Omental fat pad (tissue), 4 donors: ENCODE measurements around the gene CNTNAP2. TPM values are rescaled to one million over a fixed set of nuclear protein-coding genes. Genes with fewer than 3 reads are reported as not detected.
"Not testable (repeated sequence)": the region's sequence is repeated elsewhere in the genome, so short reads cannot be mapped to it uniquely, and the experiment has no call there.

Experiments used
- ATAC-seq: fragments of 150-250 bp; one replicate; pipeline ENCODE4 v1.9.1; 2016; ENCODE audit warnings: mild to moderate bottlenecking, moderate library complexity; ENCODE audit not compliant: low FRiP score
- DNase-seq: peaks from one replicate; pipeline ENCODE4 v3.0.0-alpha.2; 2019; ENCODE audit warnings: low spot score
- total RNA-seq, 4 donors: library from RNA; depleted of rRNA; stranded (reverse); fragments of >200 nt; gene quantifications; one replicate each; pipeline ENCODE4 v1.1.0, GENCODE V29; 2016
- TF ChIP-seq, protein P1 (sequence below), 3 donors: fragments of 450-650 bp; IDR thresholded peaks; one replicate each; pipeline ENCODE4 v1.5.1; 2016 to 2017; ENCODE audit warnings: antibody characterized with exemption in 3 of 3, mild to moderate bottlenecking in 3 of 3, moderate library complexity in 2 of 3

CNTNAP2 gene
- total RNA-seq, 4 donors from 2014 or later = 0.38 to 1.5 (median 1.1) TPM; not detected in 1

DNA sequence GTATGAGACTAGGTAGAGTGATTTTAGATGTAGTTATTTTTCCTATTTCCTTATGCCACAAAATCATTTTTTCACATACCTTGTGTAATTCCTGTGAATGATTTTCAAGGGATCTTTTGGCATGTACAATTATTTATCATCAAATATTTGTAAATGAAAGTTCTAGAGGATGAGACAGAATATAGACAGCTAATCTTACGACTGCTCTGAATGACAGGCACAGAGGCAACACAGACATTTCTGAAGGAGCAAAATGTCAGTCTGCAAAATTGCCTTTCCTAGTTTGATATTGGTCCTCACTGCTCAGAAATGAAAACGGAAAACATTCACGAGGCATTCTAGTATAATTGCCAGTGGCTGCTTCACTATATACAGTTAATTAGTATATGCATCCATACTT is 1663.3 kb downstream of the CNTNAP2 start:
- no peak for DNase-seq
- no peak for ATAC-seq
- TF ChIP-seq, protein P1, sequence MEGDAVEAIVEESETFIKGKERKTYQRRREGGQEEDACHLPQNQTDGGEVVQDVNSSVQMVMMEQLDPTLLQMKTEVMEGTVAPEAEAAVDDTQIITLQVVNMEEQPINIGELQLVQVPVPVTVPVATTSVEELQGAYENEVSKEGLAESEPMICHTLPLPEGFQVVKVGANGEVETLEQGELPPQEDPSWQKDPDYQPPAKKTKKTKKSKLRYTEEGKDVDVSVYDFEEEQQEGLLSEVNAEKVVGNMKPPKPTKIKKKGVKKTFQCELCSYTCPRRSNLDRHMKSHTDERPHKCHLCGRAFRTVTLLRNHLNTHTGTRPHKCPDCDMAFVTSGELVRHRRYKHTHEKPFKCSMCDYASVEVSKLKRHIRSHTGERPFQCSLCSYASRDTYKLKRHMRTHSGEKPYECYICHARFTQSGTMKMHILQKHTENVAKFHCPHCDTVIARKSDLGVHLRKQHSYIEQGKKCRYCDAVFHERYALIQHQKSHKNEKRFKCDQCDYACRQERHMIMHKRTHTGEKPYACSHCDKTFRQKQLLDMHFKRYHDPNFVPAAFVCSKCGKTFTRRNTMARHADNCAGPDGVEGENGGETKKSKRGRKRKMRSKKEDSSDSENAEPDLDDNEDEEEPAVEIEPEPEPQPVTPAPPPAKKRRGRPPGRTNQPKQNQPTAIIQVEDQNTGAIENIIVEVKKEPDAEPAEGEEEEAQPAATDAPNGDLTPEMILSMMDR (IDR thresholded peaks at IDR 0.05) = no peak

DNA sequence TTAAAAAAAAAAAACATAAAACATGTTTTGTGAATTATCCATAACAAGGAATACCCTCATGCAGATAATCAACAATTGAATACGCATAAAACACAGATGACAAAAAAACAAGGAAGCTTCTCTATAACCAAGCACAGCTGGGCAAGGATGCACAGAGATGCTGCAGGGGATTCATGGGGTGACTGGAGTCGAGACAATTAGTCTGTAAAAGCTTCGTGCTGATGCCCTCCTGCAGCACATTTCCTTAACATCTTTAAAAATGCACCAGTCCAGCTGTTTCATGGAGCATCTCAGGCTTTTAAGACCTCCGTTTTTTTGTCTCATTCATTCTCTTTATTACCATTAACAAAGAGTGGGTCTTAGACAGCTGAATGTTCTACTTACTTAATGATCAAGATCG is 1680.0 kb downstream of the CNTNAP2 start:
- TF ChIP-seq, protein P1 (IDR thresholded peaks at IDR 0.05) = no peak
- ATAC-seq = no peak
- DNase-seq = no peak

DNA sequence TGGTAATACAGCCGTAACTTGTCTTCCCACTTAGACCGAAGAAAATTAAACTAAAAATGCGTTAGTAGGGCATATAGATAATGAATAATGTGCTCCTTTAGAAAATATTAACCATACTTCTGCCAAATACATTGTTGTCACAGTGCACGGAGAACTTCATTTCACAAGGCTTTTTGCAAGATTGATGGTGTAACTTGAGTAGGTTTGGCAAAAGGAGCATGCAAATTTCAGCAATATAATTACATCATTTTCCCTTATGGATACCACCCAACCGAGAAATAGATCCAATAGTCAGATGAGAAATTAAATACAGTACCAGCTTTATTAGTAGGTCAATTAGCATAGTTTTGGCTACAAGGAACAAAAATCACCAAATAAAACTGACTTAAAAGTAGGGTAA is 1681.4 kb downstream of the CNTNAP2 start:
- DNase-seq (no peak), ATAC-seq (no peak)
- TF ChIP-seq, protein P1 (IDR thresholded peaks at IDR 0.05) = no peak

DNA sequence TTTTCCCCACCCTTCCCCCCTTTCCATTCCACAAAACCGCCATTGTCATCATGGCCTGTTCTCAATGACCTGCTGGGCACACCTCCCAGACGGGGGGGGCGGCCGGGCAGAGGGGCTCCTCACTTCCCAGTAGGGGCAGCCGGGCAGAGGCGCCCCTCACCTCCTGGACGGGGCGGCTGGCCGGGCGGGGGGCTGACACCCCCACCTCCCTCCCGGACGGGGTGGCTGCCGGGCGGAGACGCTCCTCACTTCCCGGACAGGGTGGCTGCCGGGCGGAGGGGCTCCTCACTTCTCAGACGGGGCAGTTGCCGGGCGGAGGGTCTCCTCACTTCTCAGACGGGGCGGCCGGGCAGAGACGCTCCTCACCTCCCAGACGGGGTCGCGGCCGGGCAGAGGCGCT is 1685.2 kb downstream of the CNTNAP2 start:
- DNase-seq, ATAC-seq: not testable (repeated sequence)

DNA sequence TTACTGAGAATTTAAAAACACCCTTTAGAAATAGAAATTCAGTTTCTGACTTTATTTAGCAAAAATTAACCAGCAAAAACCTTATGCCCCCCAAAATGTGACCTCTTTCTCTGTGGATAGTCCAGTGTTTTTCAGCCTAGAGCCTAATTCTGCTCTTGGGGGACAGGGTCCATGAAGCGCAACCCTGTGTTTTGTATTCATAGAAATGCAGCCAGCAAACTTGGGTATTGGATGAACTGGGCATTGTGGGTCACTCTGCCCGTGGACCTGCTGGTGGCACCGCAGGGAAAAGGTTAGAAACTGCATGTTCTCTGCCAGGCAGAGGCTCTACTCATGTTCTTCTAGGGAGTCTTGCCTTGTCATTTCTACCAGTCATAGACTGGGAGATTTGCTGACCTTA is 1686.5 kb downstream of the CNTNAP2 start:
- DNase-seq (no peak), ATAC-seq (no peak)
- TF ChIP-seq, protein P1 (IDR thresholded peaks at IDR 0.05) = no peak

DNA sequence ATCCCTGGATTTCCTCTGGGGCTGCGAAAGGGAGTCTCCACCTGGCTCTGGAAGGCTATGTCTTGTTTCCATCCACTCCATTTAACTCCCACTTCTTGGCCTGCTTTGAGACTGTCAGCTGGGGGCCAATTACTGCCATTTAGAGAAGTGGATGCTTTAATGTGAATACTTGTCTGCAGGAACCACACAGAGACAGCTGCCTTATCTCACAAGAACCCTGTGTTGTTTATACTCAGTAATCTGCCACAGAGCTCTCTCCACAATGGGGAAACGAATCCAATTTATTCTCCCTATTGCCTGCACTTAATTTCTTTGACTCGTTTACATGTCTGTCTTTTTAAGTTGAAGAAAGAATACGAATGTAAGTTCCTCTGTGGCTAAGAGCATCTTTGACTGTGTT is 1687.0 kb downstream of the CNTNAP2 start:
- DNase-seq (no peak), ATAC-seq (no peak)
- TF ChIP-seq, protein P1 (IDR thresholded peaks at IDR 0.05) = no peak

DNA sequence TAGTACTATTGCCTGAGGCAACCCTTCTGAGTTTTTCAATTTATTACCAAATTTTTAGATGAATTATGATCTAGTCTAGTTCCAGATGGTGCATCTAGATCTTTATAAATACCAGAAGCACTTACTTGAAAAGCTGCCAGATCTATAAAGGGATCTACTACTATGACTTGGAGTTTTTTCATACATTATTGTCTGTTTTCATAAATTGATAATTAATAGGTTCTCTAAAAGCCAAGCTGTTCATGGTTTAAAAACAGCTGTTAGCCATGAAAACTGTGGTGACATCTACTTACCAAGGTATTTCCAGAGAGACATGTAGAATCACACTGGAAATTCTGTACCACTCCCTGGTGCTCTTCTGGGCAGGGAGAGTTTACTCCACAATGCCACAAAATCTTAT is 1687.4 kb downstream of the CNTNAP2 start:
- ATAC-seq (no peak), DNase-seq (no peak)
- TF ChIP-seq, protein P1 (IDR thresholded peaks at IDR 0.05) = no peak
